IMR-90 (cell line): ENCODE measurements around the gene SPHK2. TPM values are rescaled to one million over a fixed set of nuclear protein-coding genes. Genes with fewer than 3 reads are reported as not detected.
A peak's percentile ranks its signal among the peaks of the same experiment; 100 is the strongest.

ENCODE experiments used
- ATAC-seq: fragments of 200-7000 bp; cut with Tn5 transposase; 2 replicates; pipeline ENCODE4 v1.9.1; 2020; ENCODE audit warnings: low read depth, mild to moderate bottlenecking, moderate library complexity
- BruUV-seq: library from RNA; stranded (reverse); fragments of 400-500 nt; replicated peaks from 2 replicates; lab custom pipeline; 2021; lab: Mats Ljungman, UMichigan
- CTCF ChIA-PET: fragments of 300-600 bp; formaldehyde crosslinking; extraction: SDS; loops from one replicate; lab custom pipeline; 2021; ENCODE audit warnings: antibody characterized with exemption; lab: Yijun Ruan, JAX
- POLR2A ChIA-PET: fragments of 300-600 bp; sonication (Branson Sonifier 250); formaldehyde crosslinking; loops from one replicate; lab custom pipeline; 2022; ENCODE audit warnings: antibody characterized with exemption; ENCODE audit not compliant: unreplicated experiment; lab: Charles Lee
- DNase-seq: peaks from one replicate; pipeline ENCODE4 v3.0.0; 2013
- H2AFZ ChIP-seq: replicated peaks from 2 replicates; pipeline ENCODE3; 2013; ENCODE audit warnings: low read length, mild to moderate bottlenecking; ENCODE audit not compliant: poor library complexity
- H2AK5ac ChIP-seq: 2 replicates; pipeline ENCODE4 v1.6.1; 2013; ENCODE audit warnings: low read depth, low read length, inconsistent platforms
- H2AK9ac ChIP-seq: replicated peaks from 2 replicates; pipeline ENCODE3; 2013; ENCODE audit warnings: mild to moderate bottlenecking, low read depth, low read length, moderate library complexity; ENCODE audit not compliant: poor library complexity
- H2BK120ac ChIP-seq: 2 replicates; pipeline ENCODE4 v1.6.1; 2013; ENCODE audit warnings: low read depth, low read length, inconsistent platforms
- H2BK15ac ChIP-seq: 3 replicates; pipeline ENCODE4 v1.6.1; 2013; ENCODE audit warnings: low read depth, low read length, inconsistent platforms
- H2BK20ac ChIP-seq: 2 replicates; pipeline ENCODE4 v1.6.1; 2013; ENCODE audit warnings: low read depth, mild to moderate bottlenecking, inconsistent platforms, low read length, moderate library complexity
- H2BK5ac ChIP-seq: 2 replicates; pipeline ENCODE4 v1.6.1; 2013; ENCODE audit warnings: mild to moderate bottlenecking, low read depth, low read length, inconsistent platforms; ENCODE audit not compliant: poor library complexity, severe bottlenecking
- H3K14ac ChIP-seq: replicated peaks from 2 replicates; pipeline ENCODE4 v1.6.1; 2013; ENCODE audit warnings: low read depth, low read length, inconsistent platforms
- H3K18ac ChIP-seq: 2 replicates; pipeline ENCODE4 v1.6.1; 2013; ENCODE audit warnings: low read depth, low read length, control low read depth
- H3K23ac ChIP-seq: 2 replicates; pipeline ENCODE4 v1.6.1; 2013; ENCODE audit warnings: low read depth, low read length, inconsistent platforms
- H3K27ac ChIP-seq: 2 replicates; pipeline ENCODE4 v1.5.1; 2013; ENCODE audit warnings: mild to moderate bottlenecking, control low read depth, low read length; ENCODE audit not compliant: insufficient read depth
- H3K27me3 ChIP-seq: 2 replicates; pipeline ENCODE4 v1.6.1; 2013; ENCODE audit warnings: low read length; ENCODE audit not compliant: control insufficient read depth, insufficient read depth
- H3K36me3 ChIP-seq: 2 replicates; pipeline ENCODE4 v1.6.1; 2013; ENCODE audit warnings: low read length, mixed read lengths; ENCODE audit not compliant: control insufficient read depth, insufficient read depth
- H3K4ac ChIP-seq: 2 replicates; pipeline ENCODE4 v1.6.1; 2013; ENCODE audit warnings: low read depth, low read length, inconsistent platforms
- H3K4me1 ChIP-seq: 2 replicates; pipeline ENCODE4 v1.6.1; 2013; ENCODE audit warnings: low read length, mixed read lengths; ENCODE audit not compliant: control insufficient read depth, insufficient read depth
- H3K4me2 ChIP-seq: 2 replicates; pipeline ENCODE4 v1.6.1; 2013; ENCODE audit warnings: low read depth, mild to moderate bottlenecking, control low read depth, low read length, moderate library complexity
- H3K4me3 ChIP-seq: 2 replicates; pipeline ENCODE4 v1.5.1; 2013; ENCODE audit warnings: low read depth, mild to moderate bottlenecking, control low read depth, low read length, moderate library complexity; ENCODE audit not compliant: insufficient read depth
- H3K56ac ChIP-seq: 2 replicates; pipeline ENCODE4 v1.6.1; 2013; ENCODE audit warnings: low read length, inconsistent platforms; ENCODE audit not compliant: insufficient read depth; ENCODE audit errors: extremely low read depth
- H3K79me1 ChIP-seq, 2 experiments: 2 replicates each; pipeline ENCODE4 v1.6.1; 2013; ENCODE audit warnings: low read length in 2 of 2, inconsistent platforms in 1 of 2, low read depth in 1 of 2
- H3K9ac ChIP-seq: 2 replicates; pipeline ENCODE4 v1.6.1; 2013; ENCODE audit warnings: low read depth, low read length, control low read depth
- H3K9me1 ChIP-seq: 2 replicates; pipeline ENCODE4 v1.6.1; 2013; ENCODE audit warnings: low read length, inconsistent platforms; ENCODE audit not compliant: insufficient read depth
- H3K9me3 ChIP-seq: 2 replicates; pipeline ENCODE4 v1.6.1; 2013; ENCODE audit warnings: low read length; ENCODE audit not compliant: control insufficient read depth, insufficient read depth
- H4K20me1 ChIP-seq: 2 replicates; pipeline ENCODE4 v1.6.1; 2013; ENCODE audit warnings: low read length, inconsistent platforms; ENCODE audit not compliant: insufficient read depth
- H4K5ac ChIP-seq: 2 replicates; pipeline ENCODE4 v1.6.1; 2013; ENCODE audit warnings: mild to moderate bottlenecking, low read depth, low read length, control low read depth
- H4K8ac ChIP-seq, 2 experiments: 2 replicates each; pipeline ENCODE4 v1.6.1; 2013; ENCODE audit warnings: low read depth in 2 of 2, low read length in 2 of 2, control low read depth in 1 of 2, inconsistent platforms in 1 of 2
- H4K91ac ChIP-seq: 2 replicates; pipeline ENCODE4 v1.6.1; 2013; ENCODE audit warnings: low read depth, low read length, inconsistent platforms; ENCODE audit not compliant: insufficient read depth
- BHLHE40 ChIP-seq: fragments of 150-350 bp; IDR thresholded peaks from 2 replicates; pipeline ENCODE4 v1.6.1; 2016; ENCODE audit warnings: mild to moderate bottlenecking, low read depth, low read length
- CEBPB ChIP-seq: IDR thresholded peaks from 2 replicates; pipeline ENCODE4 v1.6.1; 2012; ENCODE audit warnings: low read depth, low read length, improper control_type of control experiment
- CHD1 ChIP-seq: IDR thresholded peaks from 2 replicates; pipeline ENCODE4 v1.6.1; 2012; ENCODE audit warnings: low read depth, low read length, improper control_type of control experiment
- CTCF ChIP-seq: conservative IDR thresholded peaks from 2 replicates; pipeline ENCODE4 v1.5.1; 2012; ENCODE audit warnings: mild to moderate bottlenecking, low read depth, low read length, improper control_type of control experiment
- ELK1 ChIP-seq: fragments of 150-350 bp; IDR thresholded peaks from 2 replicates; pipeline ENCODE4 v1.6.1; 2016; ENCODE audit warnings: low read depth, mild to moderate bottlenecking, low read length, moderate library complexity, borderline replicate concordance
- FOS ChIP-seq: fragments of 150-350 bp; IDR thresholded peaks from 2 replicates; pipeline ENCODE4 v1.6.1; 2016; ENCODE audit warnings: low read depth, low read length
- MAFK ChIP-seq: IDR thresholded peaks from 2 replicates; pipeline ENCODE4 v1.6.1; 2012; ENCODE audit warnings: low read depth, low read length, improper control_type of control experiment
- MAZ ChIP-seq: IDR thresholded peaks from 2 replicates; pipeline ENCODE4 v1.6.1; 2012; ENCODE audit warnings: low read depth, mild to moderate bottlenecking, low read length, improper control_type of control experiment, moderate library complexity, borderline replicate concordance
- NFE2L2 ChIP-seq: fragments of 150-350 bp; IDR thresholded peaks from 2 replicates; pipeline ENCODE4 v1.6.1; 2016; ENCODE audit warnings: low read depth, mild to moderate bottlenecking, low read length
- POLR2A ChIP-seq: IDR thresholded peaks from 2 replicates; pipeline ENCODE4 v1.6.1; 2012; ENCODE audit warnings: mild to moderate bottlenecking, low read depth, low read length
- RAD21 ChIP-seq: IDR thresholded peaks from 2 replicates; pipeline ENCODE4 v1.6.1; 2012; ENCODE audit warnings: low read length, improper control_type of control experiment
- RCOR1 ChIP-seq: IDR thresholded peaks from 2 replicates; pipeline ENCODE4 v1.6.1; 2012; ENCODE audit warnings: mild to moderate bottlenecking, low read length, improper control_type of control experiment; ENCODE audit not compliant: insufficient replicate concordance
- RFX5 ChIP-seq: IDR thresholded peaks from 2 replicates; pipeline ENCODE4 v1.8.0; 2012; ENCODE audit warnings: low read depth, mild to moderate bottlenecking, low read length, moderate library complexity
- USF2 ChIP-seq: fragments of 150-350 bp; IDR thresholded peaks from 2 replicates; pipeline ENCODE4 v1.6.1; 2017; ENCODE audit warnings: mild to moderate bottlenecking, antibody characterized with exemption, low read length, low read depth
- WGBS, 2 experiments: methylation state at CpG; one replicate each; pipeline versions ENCODE4 v1.1.5 to v1.1.7; 2013; ENCODE audit warnings: missing lambda C conversion rate in 2 of 2; ENCODE audit not compliant: insufficient read length in 1 of 2; ENCODE audit errors: extremely low coverage in 2 of 2; 5-methylcytosine and 5-hydroxymethylcytosine counted together
- dilution Hi-C: fragments of 300-500 bp; cut with HindIII; formaldehyde crosslinking; loops from one replicate; pipeline ENCODE4 v1.14.3; 2018; ENCODE audit warnings: low sequenced_read_pairs; ENCODE audit not compliant: unreplicated experiment
- in situ Hi-C: fragments of 300-500 bp; cut with MboI; formaldehyde crosslinking; loops from 3 replicates; pipeline ENCODE4 v1.14.3; 2019; ENCODE audit warnings: low sequenced_read_pairs, inconsistent platforms, mixed read lengths
- intact Hi-C: fragments of 100-400 bp; cut with micrococcal nuclease; formaldehyde crosslinking; loops from 2 replicates; pipeline ENCODE4 v1.10.0; 2022
- polyA plus RNA-seq, 3 experiments: library from polyadenylated mRNA; depleted of rRNA; stranded (reverse); fragments of >200 nt; gene quantifications; 2 replicates each; pipeline ENCODE4 v1.2.3, GENCODE V29; 2012; ENCODE audit warnings: low replicate concordance in 1 of 3
- total RNA-seq: library from RNA; depleted of rRNA; stranded (reverse); fragments of >200 nt; gene quantifications from 2 replicates; pipeline ENCODE4 v1.2.3, GENCODE V29; 2012

The SPHK2 gene
- total and polyA plus RNA-seq, 2 of the 4 experiments (the other 2 are of a cell fraction) = 1.6 to 9.9 TPM

GRCh38 chr19:48644839-48645619 lies 25.7 kb downstream of the SPHK2 start:
- in situ Hi-C loops = loop anchor here (10.0 kb wide), 2 partner anchors 190 to 320 kb away; partner anchors contain the start of genes FTL and HSD17B14
- no peaks in the 10 kb centered on the region for H3K27me3 ChIP-seq
- CTCF ChIA-PET = interaction anchor here (0.6 to 1.4 kb wide), 3 partner anchors 138 to 326 kb away, joined by 3 to 6 read pairs (median 4); no protein-coding TSS in a partner anchor
- no TSS peak for BruUV-seq
- H3K23ac ChIP-seq = no peak overlapping the region
- H4K91ac ChIP-seq = no peak overlapping the region
- no peak overlapping the region for H2AK5ac ChIP-seq
- H2BK15ac ChIP-seq = no peak overlapping the region
- peak overlapping the region; percentile 68 for H2AK9ac ChIP-seq
- no peak overlapping the region for H3K4me3 ChIP-seq
- H4K20me1 ChIP-seq = no peaks in the 10 kb centered on the region
- no peak overlapping the region for H3K18ac ChIP-seq
- no peaks in the 10 kb centered on the region for H3K36me3 ChIP-seq
- no peaks in the 10 kb centered on the region; the same call in 1 of the 2 replicates for H3K9me1 ChIP-seq
- no peak overlapping the region for H3K56ac ChIP-seq
- ATAC-seq (peak; percentile 75), DNase-seq (peak; percentile 65)
- H3K79me1 ChIP-seq = no peaks in the 10 kb centered on the region
- H4K8ac ChIP-seq = peak overlapping the region; percentile 76 to 93; a peak in 2 of 4 replicates
- no peak overlapping the region for H2BK120ac ChIP-seq
- POLR2A ChIA-PET = interaction anchor here (0.7 kb wide), 1 partner anchor 198 kb away, joined by 3 read pairs; no protein-coding TSS in a partner anchor
- H3K9ac ChIP-seq = no peak overlapping the region
- no peak overlapping the region for H3K27ac ChIP-seq
- peak overlapping the region; percentile 91 for H2AFZ ChIP-seq
- H3K9me3 ChIP-seq = no peaks in the 10 kb centered on the region
- H2BK20ac ChIP-seq = no peak overlapping the region
- no peak overlapping the region for H2BK5ac ChIP-seq
- intact Hi-C loops = loop anchor here (5.0 to 10.0 kb wide), 2 partner anchors 197 to 320 kb away; partner anchors contain the start of gene FTL
- 5% methylated on average over 8 of the region's 25 CpGs; no CpG with 5 or more reads in 1 of the 2 experiments for WGBS, 2 experiments
- H3K14ac ChIP-seq = 0 out of 2 replicates have a peak overlapping the region, but pooled peaks have one; percentile 52
- peaks cover 5% of the 10 kb centered on the region for H3K4me1 ChIP-seq
- dilution Hi-C loops = no loop called here
- H3K4me2 ChIP-seq = peak overlapping the region; percentile 84; the same call in 1 of the 2 replicates
- H4K5ac ChIP-seq = no peak overlapping the region
- no peak overlapping the region for H3K4ac ChIP-seq
- TF ChIP-seq POLR2A (no peak), CEBPB (no peak), RFX5 (no peak), FOS (no peak), NFE2L2 (no peak), RAD21 (no peak), RCOR1 (no peak), CHD1 (no peak), MAZ (no peak), BHLHE40 (no peak), USF2 (no peak), ELK1 (no peak), MAFK (no peak), CTCF (no peak)
